ENCODE results near the gene MVD. TPM values are rescaled to one million over a fixed set of nuclear protein-coding genes. Genes with fewer than 3 reads are reported as not detected.

MVD gene
- total RNA-seq, 4 donors from 2014 or later = 32.7 to 49.4 (median 39.9) TPM

DNA sequence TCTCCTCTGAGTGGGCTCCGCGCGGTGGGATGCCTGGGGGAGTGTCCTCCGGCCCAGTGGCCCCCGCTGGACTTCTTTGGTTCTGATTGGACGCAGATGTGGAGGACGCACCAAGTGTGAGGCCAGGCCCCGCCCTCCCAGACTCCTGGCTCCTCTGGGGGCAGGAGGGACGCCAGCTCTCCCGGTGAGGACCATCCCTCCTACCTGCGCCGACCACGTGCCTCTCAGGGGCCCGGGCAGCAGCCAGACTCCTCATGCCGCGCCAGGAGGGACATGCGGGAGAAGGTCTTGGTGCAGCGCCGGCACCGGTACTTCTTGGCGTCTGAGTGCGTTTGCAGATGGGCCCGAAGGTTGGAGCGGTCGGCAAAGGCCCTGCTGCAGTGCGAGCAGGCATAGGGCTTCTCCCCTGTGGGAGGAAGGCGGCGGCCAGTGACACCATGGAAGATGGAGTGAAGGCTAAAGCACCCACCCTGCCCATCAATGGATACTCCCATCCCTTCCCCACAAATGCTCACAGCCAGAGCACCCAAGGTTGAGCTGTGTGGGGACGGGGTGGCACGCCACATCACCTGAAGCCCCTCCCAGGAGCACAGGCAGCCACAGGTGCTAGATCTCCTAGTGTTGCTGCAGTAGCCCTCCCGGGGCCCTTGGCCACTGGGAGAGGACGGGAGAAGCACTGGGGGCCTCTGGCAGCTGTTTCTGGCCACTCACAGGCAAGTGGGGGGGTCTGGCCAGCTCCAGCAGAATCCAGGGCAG, 15.5 kb upstream of the MVD start:
- Histone ChIP-seq H3K4me1 (peaks cover 0 to 13% (median 11%) of the 10 kb centered on the region in 4 donors), H3K36me3 (peaks cover 0 to 37% (median 0%) of the 10 kb centered on the region in 3 donors), H3K27ac (no peak overlapping the region), H3K9me3 (no peaks in the 10 kb centered on the region), H3K27me3 (peaks cover 0 to 43% of the 10 kb centered on the region in 2 donors), H3K4me3 (no peak overlapping the region)
- no peak for DNase-seq (ENCODE audit: low spot score in 2 of 2)
- WGBS, 2 donors = 60 to 63% methylated on average over 12 to 26 of the region's 32 CpGs
- TF ChIP-seq, protein P1, sequence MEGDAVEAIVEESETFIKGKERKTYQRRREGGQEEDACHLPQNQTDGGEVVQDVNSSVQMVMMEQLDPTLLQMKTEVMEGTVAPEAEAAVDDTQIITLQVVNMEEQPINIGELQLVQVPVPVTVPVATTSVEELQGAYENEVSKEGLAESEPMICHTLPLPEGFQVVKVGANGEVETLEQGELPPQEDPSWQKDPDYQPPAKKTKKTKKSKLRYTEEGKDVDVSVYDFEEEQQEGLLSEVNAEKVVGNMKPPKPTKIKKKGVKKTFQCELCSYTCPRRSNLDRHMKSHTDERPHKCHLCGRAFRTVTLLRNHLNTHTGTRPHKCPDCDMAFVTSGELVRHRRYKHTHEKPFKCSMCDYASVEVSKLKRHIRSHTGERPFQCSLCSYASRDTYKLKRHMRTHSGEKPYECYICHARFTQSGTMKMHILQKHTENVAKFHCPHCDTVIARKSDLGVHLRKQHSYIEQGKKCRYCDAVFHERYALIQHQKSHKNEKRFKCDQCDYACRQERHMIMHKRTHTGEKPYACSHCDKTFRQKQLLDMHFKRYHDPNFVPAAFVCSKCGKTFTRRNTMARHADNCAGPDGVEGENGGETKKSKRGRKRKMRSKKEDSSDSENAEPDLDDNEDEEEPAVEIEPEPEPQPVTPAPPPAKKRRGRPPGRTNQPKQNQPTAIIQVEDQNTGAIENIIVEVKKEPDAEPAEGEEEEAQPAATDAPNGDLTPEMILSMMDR (IDR thresholded peaks at IDR 0.05) = no peak
- TF ChIP-seq EP300 (IDR thresholded peaks at IDR 0.05) (no peak), POLR2A (IDR thresholded peaks at IDR 0.05) (no peak)

DNA sequence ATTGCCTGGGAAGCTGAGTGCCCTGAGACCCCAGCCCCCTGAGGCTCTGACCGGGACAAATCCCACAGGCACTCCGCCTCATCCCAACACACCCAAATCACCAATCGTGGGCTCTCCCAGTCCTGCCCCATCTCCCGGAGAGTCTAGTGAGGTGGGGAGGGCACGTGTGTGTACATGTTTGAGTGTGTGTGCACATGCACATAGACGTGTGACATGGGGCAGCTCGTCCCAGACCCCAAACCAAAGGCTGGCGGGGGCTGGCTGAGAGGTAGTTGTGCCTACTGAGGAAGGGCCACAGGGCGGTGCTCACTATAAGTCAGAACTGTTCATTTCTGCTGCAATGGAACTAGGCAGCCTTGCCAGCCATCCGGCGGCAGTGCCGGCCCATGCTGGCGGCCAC, 14.8 kb upstream of the MVD start:
- H3K27me3 ChIP-seq = peaks cover 0 to 37% of the 10 kb centered on the region in 2 donors
- TF ChIP-seq EP300 (IDR thresholded peaks at IDR 0.05) (no peak), POLR2A (IDR thresholded peaks at IDR 0.05) (no peak)
- TF ChIP-seq, protein P1 (IDR thresholded peaks at IDR 0.05) = no peak
- no peaks in the 10 kb centered on the region for H3K9me3 ChIP-seq
- no peak overlapping the region for H3K27ac ChIP-seq
- no peak overlapping the region for H3K4me3 ChIP-seq
- WGBS, 2 donors = 55 to 86% methylated on average over 2 to 11 of the region's 13 CpGs
- peaks cover 0 to 41% (median 0%) of the 10 kb centered on the region in 3 donors for H3K36me3 ChIP-seq
- no peak for DNase-seq (ENCODE audit: low spot score in 2 of 2)
- peaks cover 0 to 13% (median 11%) of the 10 kb centered on the region in 4 donors for H3K4me1 ChIP-seq

DNA sequence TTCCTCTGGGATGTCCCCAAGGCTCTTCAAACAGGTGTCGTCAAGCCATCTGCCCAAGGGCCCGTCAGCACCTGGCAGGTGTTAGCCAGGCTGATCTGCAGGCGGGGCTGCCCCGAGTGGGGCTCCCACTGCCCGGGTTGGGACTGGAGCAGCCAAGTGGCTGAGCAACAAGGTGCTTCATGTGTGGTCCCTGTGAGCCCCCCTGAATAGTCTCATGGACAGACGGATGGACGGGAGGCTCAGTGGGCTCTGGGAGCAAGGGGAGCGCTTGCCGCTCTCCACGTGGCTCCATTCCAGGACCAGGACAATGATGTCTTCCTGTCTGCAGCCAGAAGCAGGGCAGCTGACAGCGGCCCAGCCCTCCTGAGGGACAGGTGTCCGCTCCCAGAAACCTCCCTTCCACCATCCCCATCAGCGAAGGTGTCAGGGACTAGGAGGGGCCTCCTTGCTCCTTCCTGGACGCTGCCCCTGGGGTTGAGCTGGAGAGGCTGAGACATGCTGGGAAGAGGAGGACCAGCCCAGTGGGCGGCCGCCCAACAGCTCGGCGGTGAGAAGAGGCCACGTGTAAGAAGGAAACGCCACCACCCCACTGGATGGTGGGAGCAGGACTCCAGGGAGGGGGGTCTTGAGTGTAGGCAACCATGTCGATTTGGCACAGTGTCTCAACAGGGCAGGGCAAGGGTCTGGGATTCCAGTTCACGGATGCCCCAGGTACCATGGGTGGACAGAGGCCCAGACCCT, 13.8 kb upstream of the MVD start:
- peaks cover 0 to 27% of the 10 kb centered on the region in 2 donors for H3K27me3 ChIP-seq
- DNase-seq (ENCODE audit: low spot score in 2 of 2) = no peak
- TF ChIP-seq, protein P1 (IDR thresholded peaks at IDR 0.05) = no peak
- TF ChIP-seq EP300 (IDR thresholded peaks at IDR 0.05) = no peak
- TF ChIP-seq POLR2A (IDR thresholded peaks at IDR 0.05) = no peak
- peaks cover 0 to 7% (median 6%) of the 10 kb centered on the region in 4 donors for H3K4me1 ChIP-seq
- peaks cover 0 to 52% (median 0%) of the 10 kb centered on the region in 3 donors for H3K36me3 ChIP-seq
- WGBS, 2 donors = 69 to 72% methylated on average over 11 to 21 of the region's 22 CpGs
- H3K4me3 ChIP-seq = no peak overlapping the region
- H3K27ac ChIP-seq = no peak overlapping the region
- no peaks in the 10 kb centered on the region for H3K9me3 ChIP-seq

DNA sequence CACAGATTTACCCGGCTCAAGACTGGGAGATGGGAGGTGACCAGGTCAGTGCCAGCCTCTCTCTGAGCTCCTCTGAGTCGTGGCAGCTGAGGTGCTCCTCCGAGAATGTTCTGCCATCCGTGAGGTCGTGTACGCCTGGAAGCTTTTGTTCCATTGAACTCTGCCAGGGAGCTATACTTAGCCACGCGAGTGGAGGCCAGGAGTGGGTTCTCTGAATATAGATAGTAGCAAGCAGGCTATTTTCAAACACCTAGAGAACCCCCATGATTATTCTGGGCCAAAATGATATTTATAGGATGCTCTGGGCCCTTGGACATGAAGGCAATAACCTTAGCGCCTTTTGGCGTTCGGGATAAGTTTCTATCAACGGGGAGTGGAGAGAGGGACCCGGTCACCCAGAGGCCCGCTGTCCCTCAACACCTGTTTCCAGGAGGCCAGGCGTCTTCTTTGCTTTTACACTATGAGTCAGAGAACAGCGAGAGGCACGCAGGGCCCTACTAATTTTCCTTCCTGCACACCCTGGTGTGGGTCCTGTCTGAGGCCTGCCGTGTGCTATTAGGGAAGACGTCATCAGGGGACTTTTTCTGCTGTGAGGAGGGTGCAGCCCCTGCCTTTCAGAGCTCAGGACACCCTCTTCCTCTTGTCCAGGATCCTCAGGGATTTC, 11.0 kb upstream of the MVD start:
- no peak for TF ChIP-seq POLR2A (IDR thresholded peaks at IDR 0.05)
- TF ChIP-seq, protein P1 (IDR thresholded peaks at IDR 0.05) = no peak
- Histone ChIP-seq H3K9me3 (no peaks in the 10 kb centered on the region), H3K27me3 (peaks cover 0 to 9% of the 10 kb centered on the region in 2 donors), H3K36me3 (peaks cover 0 to 57% (median 0%) of the 10 kb centered on the region in 3 donors), H3K4me1 (no peaks in the 10 kb centered on the region), H3K4me3 (no peak overlapping the region), H3K27ac (no peak overlapping the region)
- WGBS, 2 donors = 87 to 88% methylated on average over 18 to 19 of the region's 19 CpGs
- DNase-seq (ENCODE audit: low spot score in 2 of 2) = no peak

All from tibial nerve (tissue), 4 donors.